Dermis microvascular lymphatic vessel endothelial cell (primary cell): ENCODE measurements around the gene ITPKC. TPM values are rescaled to one million over a fixed set of nuclear protein-coding genes. Genes with fewer than 3 reads are reported as not detected.

ENCODE experiments used
- DNase-seq, 2 donors: peaks; one replicate each; pipeline versions ENCODE4 v3.0.0 to v3.0.0-alpha.2; 2010; ENCODE audit warnings: low read depth in 2 of 2
- total RNA-seq: library from RNA; depleted of rRNA; stranded (reverse); fragments of >200 nt; gene quantifications from 2 replicates; pipeline ENCODE4 v1.2.1, GENCODE V29; 2014

ITPKC gene
- total RNA-seq, 1 donor from 2014 or later = 18.2 TPM

GRCh38 chr19:40690050-40690692 is 26.7 kb upstream of the ITPKC start, which contains the start of gene NUMBL:
TSS of gene NUMBL (minus strand) at chr19:40690651. CDS start at chr19:40690483, 168 bp downstream.
- no peak for DNase-seq

- DNase-seq = peak; percentile 55 to 92
These were observed 26.1 kb upstream of the ITPKC start for GRCh38 chr19:40690693-40691420.

- no peak for DNase-seq
These were observed 25.3 kb upstream of the ITPKC start for GRCh38 chr19:40691421-40692211.

- DNase-seq = no peak
These were observed 24.7 kb upstream of the ITPKC start for GRCh38 chr19:40692212-40692551.

GRCh38 chr19:40693150-40693788 is 23.6 kb upstream of the ITPKC start:
- no peak for DNase-seq

- DNase-seq = no peak
These were observed 23.0 kb upstream of the ITPKC start for GRCh38 chr19:40693896-40694295.

GRCh38 chr19:40695881-40696280 is 21.0 kb upstream of the ITPKC start:
- no peak for DNase-seq

- DNase-seq = no peak
These were observed 19.9 kb upstream of the ITPKC start for GRCh38 chr19:40697007-40697406.

GRCh38 chr19:40700083-40700482 is 16.8 kb upstream of the ITPKC start:
- DNase-seq = no peak

GRCh38 chr19:40701758-40702157 is 15.2 kb upstream of the ITPKC start:
- no peak for DNase-seq

GRCh38 chr19:40702337-40703012 is 14.4 kb upstream of the ITPKC start:
- no peak for DNase-seq

- DNase-seq = no peak
These were observed 13.7 kb upstream of the ITPKC start for GRCh38 chr19:40703029-40703755.

- DNase-seq = no peak
These were observed 12.2 kb upstream of the ITPKC start for GRCh38 chr19:40704491-40705361.

- DNase-seq = no peak
These were observed 11.6 kb upstream of the ITPKC start for GRCh38 chr19:40705362-40705651.

- DNase-seq = no peak
These were observed 10.8 kb upstream of the ITPKC start for GRCh38 chr19:40705950-40706619.

- no peak for DNase-seq
These were observed 9.3 kb upstream of the ITPKC start for GRCh38 chr19:40707615-40708014.

- DNase-seq = no peak
These were observed 7.1 kb upstream of the ITPKC start for GRCh38 chr19:40709817-40710216.

- no peak for DNase-seq
These were observed 3.0 kb upstream of the ITPKC start for GRCh38 chr19:40713939-40714338.
